Sigmoid colon (tissue), 4 donors: Measurements from ENCODE around the gene SLC39A9.

ENCODE experiments used
- CTCF ChIP-seq, 4 experiments: fragments of 450-650 bp in 3 of 4; fragments of 200-600 bp in 1 of 4; IDR thresholded peaks; one replicate each; pipeline ENCODE4 v1.5.1; 2016 to 2019; ENCODE audit warnings: antibody characterized with exemption in 4 of 4, mild to moderate bottlenecking in 3 of 4, moderate library complexity in 2 of 4
- EP300 ChIP-seq, 4 donors: sonication (generic); formaldehyde crosslinking; IDR thresholded peaks; one replicate each; pipeline ENCODE4 v1.6.1; 2017; ENCODE audit warnings: antibody characterized with exemption in 4 of 4
- POLR2A ChIP-seq, 2 donors: fragments of 450-650 bp; IDR thresholded peaks; one replicate each; pipeline ENCODE4 v1.6.1; 2016; ENCODE audit warnings: antibody characterized with exemption in 2 of 2, mild to moderate bottlenecking in 2 of 2, moderate library complexity in 2 of 2
- POLR2AphosphoS5 ChIP-seq, 4 donors: sonication (generic); formaldehyde crosslinking; IDR thresholded peaks; one replicate each; pipeline ENCODE4 v1.6.1; 2017; ENCODE audit warnings: antibody characterized with exemption in 4 of 4

GRCh38 chr14:69363055-69363454 lies 35.4 kb upstream of the SLC39A9 start:
- TF ChIP-seq EP300 (IDR thresholded peaks at IDR 0.05) (no peak), CTCF (IDR thresholded peaks at IDR 0.05) (peak in 3 of 4 experiments; percentile 5 to 44 (median 37)), POLR2A (IDR thresholded peaks at IDR 0.05) (no peak), POLR2AphosphoS5 (IDR thresholded peaks at IDR 0.05) (no peak)
